Erythroblast (primary cell): Measurements from ENCODE around the gene LRCH3.

Source experiments
- GATA1 ChIP-seq: IDR thresholded peaks from 2 replicates; pipeline ENCODE4 v1.6.1; 2011; ENCODE audit warnings: low read depth, mild to moderate bottlenecking, control low read depth, low read length, moderate library complexity
- POLR2A ChIP-seq: IDR thresholded peaks from 2 replicates; pipeline ENCODE4 v1.6.1; 2011; ENCODE audit warnings: mild to moderate bottlenecking, low read length

- TF ChIP-seq POLR2A (no peak), GATA1 (no peak)
These were observed 39.4 kb downstream of the LRCH3 start for GRCh38 chr3:197830308-197830966.
